Lower leg skin (tissue), 4 donors: ENCODE data around the gene SGSH. TPM values are rescaled to one million over a fixed set of nuclear protein-coding genes. Genes with fewer than 3 reads are reported as not detected.

Experiments
- DNase-seq, 2 donors: peaks; one replicate each; pipeline ENCODE4 v3.0.0-alpha.2; 2019; ENCODE audit warnings: low spot score in 2 of 2
- H3K4me3 ChIP-seq: fragments of 200-600 bp; sonication (generic); 2 replicates; pipeline ENCODE4 v1.5.1; 2017; ENCODE audit warnings: mild to moderate bottlenecking, low read depth; ENCODE audit not compliant: poor library complexity, severe bottlenecking
- CTCF ChIP-seq, 3 donors: fragments of 450-650 bp; IDR thresholded peaks; one replicate each; pipeline ENCODE4 v1.5.1; 2016; ENCODE audit warnings: antibody characterized with exemption in 3 of 3, mild to moderate bottlenecking in 3 of 3, moderate library complexity in 2 of 3
- POLR2A ChIP-seq, 2 donors: fragments of 450-650 bp; IDR thresholded peaks; one replicate each; pipeline ENCODE4 v1.6.1; 2016 to 2017; ENCODE audit warnings: antibody characterized with exemption in 2 of 2, mild to moderate bottlenecking in 1 of 2, moderate library complexity in 1 of 2
- WGBS, 2 donors: methylation state at CpG; one replicate each; pipeline ENCODE4 v1.1.5; 2018; 5-methylcytosine and 5-hydroxymethylcytosine counted together
- intact Hi-C: fragments of 100-400 bp; cut with DNase I; formaldehyde crosslinking; loops from one replicate; pipeline ENCODE4 v1.15.0; 2023; ENCODE audit warnings: low total_unique reads
- total RNA-seq, 4 donors: library from RNA; depleted of rRNA; stranded (reverse); fragments of >200 nt; gene quantifications; one replicate each; pipeline ENCODE4 v1.1.0, GENCODE V29; 2016

SGSH gene
- total RNA-seq, 4 donors from 2014 or later: 19.4 to 47.3 (median 37.0) TPM

GRCh38 chr17:80177986-80178595 is 42.0 kb downstream of the SGSH start:
- DNase-seq: no peak
- WGBS, 2 donors: 84 to 90% methylated on average over 21 of the region's 21 CpGs
- TF ChIP-seq POLR2A (IDR thresholded peaks at IDR 0.05) (no peak), CTCF (IDR thresholded peaks at IDR 0.05) (no peak)
- no peak overlapping the region for H3K4me3 ChIP-seq
- intact Hi-C loops: no loop called here

- no peak for DNase-seq
- intact Hi-C loops: no loop called here
- TF ChIP-seq CTCF (IDR thresholded peaks at IDR 0.05) (no peak), POLR2A (IDR thresholded peaks at IDR 0.05) (no peak)
- H3K4me3 ChIP-seq: no peak overlapping the region
- 89 to 94% methylated on average over 11 of the region's 11 CpGs for WGBS, 2 donors
These were observed 43.4 kb downstream of the SGSH start for GRCh38 chr17:80176757-80177156.

GRCh38 chr17:80173916-80174315 is 46.2 kb downstream of the SGSH start:
- no peak for TF ChIP-seq POLR2A (IDR thresholded peaks at IDR 0.05)
- DNase-seq: no peak
- H3K4me3 ChIP-seq: no peak overlapping the region
- WGBS, 2 donors: 92 to 95% methylated on average over 6 of the region's 6 CpGs
- intact Hi-C loops: no loop called here

GRCh38 chr17:80173126-80173525 is 47.0 kb downstream of the SGSH start:
- intact Hi-C loops: no loop called here
- WGBS, 2 donors: 90 to 97% methylated on average over 12 of the region's 12 CpGs

GRCh38 chr17:80171681-80172080 is 48.5 kb downstream of the SGSH start:
- H3K4me3 ChIP-seq: no peak overlapping the region
- intact Hi-C loops: no loop called here
- 84 to 96% methylated on average over 6 to 7 of the region's 7 CpGs for WGBS, 2 donors
- DNase-seq: no peak
- TF ChIP-seq POLR2A (IDR thresholded peaks at IDR 0.05) (no peak), CTCF (IDR thresholded peaks at IDR 0.05) (no peak)

More at GRCh38 chr17:80173126-80173525, 47.0 kb downstream of the SGSH start:
- H3K4me3 ChIP-seq: no peak overlapping the region
- DNase-seq: no peak
- TF ChIP-seq CTCF (IDR thresholded peaks at IDR 0.05): no peak
- no peak for TF ChIP-seq POLR2A (IDR thresholded peaks at IDR 0.05)

GRCh38 chr17:80169784-80170500 is 50.2 kb downstream of the SGSH start, which contains the start of gene CARD14:
CARD14 (plus strand) TSS chr17:80170030; CDS start chr17:80181439, 11,409 bp downstream.
- H3K4me3 ChIP-seq: no peak within 1 kb of the TSS
- DNase-seq: no peak
- intact Hi-C loops: no loop called here
- TF ChIP-seq CTCF (IDR thresholded peaks at IDR 0.05) (no peak), POLR2A (IDR thresholded peaks at IDR 0.05) (no peak)
- 54 to 57% methylated on average over 19 of the region's 19 CpGs for WGBS, 2 donors
